ENCODE data around the gene GDF10.

DNA sequence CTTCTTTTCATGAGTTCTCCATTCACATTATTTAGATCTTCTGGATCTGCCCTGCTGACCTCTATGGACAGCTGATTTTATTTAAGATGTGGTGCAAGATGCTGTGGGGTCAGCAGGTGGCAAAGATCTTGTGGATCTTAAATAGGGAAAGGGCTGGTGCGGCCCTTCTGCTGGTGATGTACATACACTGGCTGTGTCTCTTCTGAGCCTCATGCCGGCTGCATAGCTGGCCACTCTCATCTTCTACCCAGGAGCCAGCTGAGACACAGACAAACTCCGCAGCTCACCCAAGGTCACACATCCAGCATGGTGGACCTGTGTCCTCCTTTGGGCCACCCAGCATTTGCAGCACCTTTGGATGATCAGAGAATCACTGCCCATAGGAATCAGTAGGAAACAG lies 57.9 kb downstream of the GDF10 start:
- TF ChIP-seq, protein P1, sequence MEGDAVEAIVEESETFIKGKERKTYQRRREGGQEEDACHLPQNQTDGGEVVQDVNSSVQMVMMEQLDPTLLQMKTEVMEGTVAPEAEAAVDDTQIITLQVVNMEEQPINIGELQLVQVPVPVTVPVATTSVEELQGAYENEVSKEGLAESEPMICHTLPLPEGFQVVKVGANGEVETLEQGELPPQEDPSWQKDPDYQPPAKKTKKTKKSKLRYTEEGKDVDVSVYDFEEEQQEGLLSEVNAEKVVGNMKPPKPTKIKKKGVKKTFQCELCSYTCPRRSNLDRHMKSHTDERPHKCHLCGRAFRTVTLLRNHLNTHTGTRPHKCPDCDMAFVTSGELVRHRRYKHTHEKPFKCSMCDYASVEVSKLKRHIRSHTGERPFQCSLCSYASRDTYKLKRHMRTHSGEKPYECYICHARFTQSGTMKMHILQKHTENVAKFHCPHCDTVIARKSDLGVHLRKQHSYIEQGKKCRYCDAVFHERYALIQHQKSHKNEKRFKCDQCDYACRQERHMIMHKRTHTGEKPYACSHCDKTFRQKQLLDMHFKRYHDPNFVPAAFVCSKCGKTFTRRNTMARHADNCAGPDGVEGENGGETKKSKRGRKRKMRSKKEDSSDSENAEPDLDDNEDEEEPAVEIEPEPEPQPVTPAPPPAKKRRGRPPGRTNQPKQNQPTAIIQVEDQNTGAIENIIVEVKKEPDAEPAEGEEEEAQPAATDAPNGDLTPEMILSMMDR (IDR thresholded peaks at IDR 0.05 in 8 of 11, conservative IDR thresholded peaks at IDR 0.05 in 3 of 11), result no peak
- no peak for TF ChIP-seq POLR2A (IDR thresholded peaks at IDR 0.05)
